Sigmoid colon (tissue), 7 donors: ENCODE data around the gene CTNNBL1. TPM values are rescaled to one million over a fixed set of nuclear protein-coding genes. Genes with fewer than 3 reads are reported as not detected.
A peak's percentile ranks its signal among the peaks of the same experiment; 100 is the strongest.

Experiments used
- DNase-seq: peaks from one replicate; pipeline ENCODE4 v3.0.0-alpha.2; 2019
- H3K27ac ChIP-seq, 4 donors: fragments of 200-600 bp; sonication (generic); one replicate each; pipeline ENCODE4 v1.5.1; 2016 to 2019; ENCODE audit warnings: mild to moderate bottlenecking in 1 of 4
- H3K27me3 ChIP-seq, 3 donors: fragments of 200-600 bp; sonication (generic); one replicate each; pipeline ENCODE4 v1.5.1; 2019; ENCODE audit warnings: mild to moderate bottlenecking in 1 of 3
- H3K36me3 ChIP-seq, 4 donors: fragments of 200-600 bp; sonication (generic); one replicate each; pipeline ENCODE4 v1.5.1; 2016 to 2019
- H3K4me1 ChIP-seq, 4 donors: fragments of 200-600 bp; sonication (generic); one replicate each; pipeline ENCODE4 v1.5.1; 2017 to 2019
- H3K4me3 ChIP-seq, 4 donors: fragments of 200-600 bp; sonication (generic); one replicate each; pipeline ENCODE4 v1.5.1; 2017 to 2019; ENCODE audit warnings: mild to moderate bottlenecking in 2 of 4, moderate library complexity in 1 of 4
- H3K9me3 ChIP-seq, 4 donors: fragments of 200-600 bp in 3 of 4; sonication (generic) in 3 of 4; one replicate each; pipeline versions ENCODE4 v1.5.1 to v1.6.1; 2013 to 2019
- CTCF ChIP-seq, 4 experiments: fragments of 450-650 bp in 3 of 4; fragments of 200-600 bp in 1 of 4; IDR thresholded peaks; one replicate each; pipeline ENCODE4 v1.5.1; 2016 to 2019; ENCODE audit warnings: antibody characterized with exemption in 4 of 4, mild to moderate bottlenecking in 3 of 4, moderate library complexity in 2 of 4
- EP300 ChIP-seq, 4 donors: sonication (generic); formaldehyde crosslinking; IDR thresholded peaks; one replicate each; pipeline ENCODE4 v1.6.1; 2017; ENCODE audit warnings: antibody characterized with exemption in 4 of 4
- POLR2A ChIP-seq, 2 donors: fragments of 450-650 bp; IDR thresholded peaks; one replicate each; pipeline ENCODE4 v1.6.1; 2016; ENCODE audit warnings: antibody characterized with exemption in 2 of 2, mild to moderate bottlenecking in 2 of 2, moderate library complexity in 2 of 2
- POLR2AphosphoS5 ChIP-seq, 4 donors: sonication (generic); formaldehyde crosslinking; IDR thresholded peaks; one replicate each; pipeline ENCODE4 v1.6.1; 2017; ENCODE audit warnings: antibody characterized with exemption in 4 of 4
- WGBS, 2 donors: extraction: QIAGEN DNeasy Blood & Tissue Kit; methylation state at CpG; one replicate each; pipeline ENCODE4 v1.1.7; 2013; 5-methylcytosine and 5-hydroxymethylcytosine counted together
- intact Hi-C: fragments of 100-400 bp; cut with DNase I; formaldehyde crosslinking; loops from one replicate; pipeline ENCODE4 v1.15.1; 2023
- polyA plus RNA-seq, 3 donors: library from polyadenylated mRNA; stranded (reverse); fragments of 200-250 nt; gene quantifications; one replicate each; pipeline ENCODE4 v1.2.3, GENCODE V29; 2013
- total RNA-seq, 4 donors: library from RNA; depleted of rRNA; stranded (reverse); fragments of >200 nt; gene quantifications; one replicate each; pipeline ENCODE4 v1.1.0, GENCODE V29; 2016
- donor health status: healthy with polysubstance abuse.
- donor health status: Bipolar disorder and iron deficiency.
- donor health status: healthy.

Gene CTNNBL1, protein sequence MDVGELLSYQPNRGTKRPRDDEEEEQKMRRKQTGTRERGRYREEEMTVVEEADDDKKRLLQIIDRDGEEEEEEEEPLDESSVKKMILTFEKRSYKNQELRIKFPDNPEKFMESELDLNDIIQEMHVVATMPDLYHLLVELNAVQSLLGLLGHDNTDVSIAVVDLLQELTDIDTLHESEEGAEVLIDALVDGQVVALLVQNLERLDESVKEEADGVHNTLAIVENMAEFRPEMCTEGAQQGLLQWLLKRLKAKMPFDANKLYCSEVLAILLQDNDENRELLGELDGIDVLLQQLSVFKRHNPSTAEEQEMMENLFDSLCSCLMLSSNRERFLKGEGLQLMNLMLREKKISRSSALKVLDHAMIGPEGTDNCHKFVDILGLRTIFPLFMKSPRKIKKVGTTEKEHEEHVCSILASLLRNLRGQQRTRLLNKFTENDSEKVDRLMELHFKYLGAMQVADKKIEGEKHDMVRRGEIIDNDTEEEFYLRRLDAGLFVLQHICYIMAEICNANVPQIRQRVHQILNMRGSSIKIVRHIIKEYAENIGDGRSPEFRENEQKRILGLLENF
- total RNA-seq (10 to 100 TPM; 33.0 to 47.9 (median 42.5) TPM), polyA plus RNA-seq (10 to 100 TPM; 27.3 to 34.8 (median 34.2) TPM)

DNA sequence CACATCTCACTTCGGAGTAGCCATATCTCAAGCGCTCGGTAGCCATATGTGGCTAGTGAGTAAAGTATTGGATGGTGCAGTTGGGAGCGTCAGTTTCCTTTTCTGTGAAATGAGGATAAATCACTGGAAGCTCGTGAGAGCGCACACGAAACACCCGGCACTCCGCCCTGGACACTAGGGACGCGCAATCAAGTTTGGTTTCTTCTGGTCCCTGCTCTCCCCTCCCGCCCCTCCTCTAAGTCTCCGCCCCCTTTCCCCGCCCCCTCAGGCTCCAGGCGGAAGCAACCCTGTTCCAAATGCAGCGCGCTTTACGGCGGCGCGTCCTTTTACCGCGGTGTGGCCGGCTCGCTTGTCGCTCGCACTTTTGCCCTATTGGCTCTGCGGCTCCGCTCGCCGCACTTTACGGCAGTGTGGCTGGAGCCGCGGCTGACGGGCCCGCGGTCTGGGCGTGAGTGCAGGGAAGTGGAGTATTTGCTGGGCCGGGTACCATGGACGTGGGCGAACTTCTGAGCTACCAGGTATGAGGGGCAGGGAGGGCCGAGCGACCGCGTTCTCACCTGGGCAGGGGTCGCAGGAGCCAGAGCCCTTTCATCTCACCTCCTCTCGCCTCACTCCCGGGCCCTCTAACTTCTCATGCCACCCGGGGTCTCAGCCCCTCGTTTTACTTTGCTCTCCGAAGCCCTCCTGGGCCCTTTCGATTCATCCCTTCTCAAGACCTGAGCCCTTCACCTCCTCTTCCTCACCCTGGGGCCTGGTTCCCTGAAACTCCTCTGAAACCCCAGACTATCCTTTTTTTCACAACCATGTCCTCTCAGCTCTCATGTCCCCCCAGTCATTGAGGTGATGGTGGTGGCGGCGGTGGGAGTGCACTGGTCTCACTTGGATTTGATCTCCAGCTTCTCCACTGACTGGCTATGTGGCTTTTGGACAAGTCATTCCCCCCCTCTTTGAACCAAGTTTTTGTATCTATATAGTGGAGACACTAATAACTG is at the start of gene CTNNBL1:
CTNNBL1 (plus strand) TSS at position 396 of the 992 bp plus-strand sequence; CDS start at position 489, 93 bp downstream.
- 1% methylated on average over 54 of the region's 54 CpGs for WGBS, 2 donors
- intact Hi-C loops: loop anchor here (5.0 kb wide), 2 partner anchors 298 to 338 kb away; partner anchors contain the start of genes RPRD1B and TTI1
- H3K4me3 ChIP-seq: peak within 1 kb of the TSS; percentile 64 to 92 (median 74)
- peaks cover 0 to 30% (median 18%) of the 10 kb centered on the region in 4 donors for H3K4me1 ChIP-seq
- H3K27me3 ChIP-seq: peaks cover 0 to 4% (median 0%) of the 10 kb centered on the region in 3 donors
- H3K36me3 ChIP-seq: no peaks in the 10 kb centered on the region
- peak; percentile 46 to 65 for TF ChIP-seq POLR2A (IDR thresholded peaks at IDR 0.05)
- TF ChIP-seq POLR2AphosphoS5 (IDR thresholded peaks at IDR 0.05): peak; percentile 85 to 93 (median 92)
- no peak for TF ChIP-seq CTCF (IDR thresholded peaks at IDR 0.05)
- TF ChIP-seq EP300 (IDR thresholded peaks at IDR 0.05): peak in 1 of 4 donors; percentile 35
- peak within 1 kb of the TSS; percentile 41 to 77 (median 73) for H3K27ac ChIP-seq
- no peaks in the 10 kb centered on the region for H3K9me3 ChIP-seq
- DNase-seq: peak; percentile 98

DNA sequence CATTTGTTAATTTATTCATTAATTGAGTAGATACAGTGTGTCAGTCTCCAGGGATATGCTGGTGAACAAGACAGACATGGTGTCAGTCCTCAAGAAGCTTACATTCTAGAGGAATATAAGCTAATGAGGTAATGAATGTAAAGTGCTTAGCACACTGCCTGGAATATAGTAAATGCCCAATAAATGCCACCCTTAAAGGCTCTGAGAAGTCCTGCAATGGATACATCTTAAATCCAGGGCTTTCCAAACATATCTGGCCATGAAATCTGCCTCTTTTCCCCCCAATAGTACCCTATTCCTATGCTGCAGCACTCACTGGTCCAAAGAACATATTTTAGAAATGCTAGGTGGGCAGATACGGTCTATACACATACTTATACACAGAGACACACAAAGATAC is 49.2 kb upstream of the CTNNBL1 start:
- H3K27ac ChIP-seq: no peak overlapping the region
- WGBS, 2 donors: 79 to 92% methylated on average over 1 of the region's 1 CpG
- peaks cover 0 to 34% (median 6%) of the 10 kb centered on the region in 3 donors for H3K27me3 ChIP-seq

DNA sequence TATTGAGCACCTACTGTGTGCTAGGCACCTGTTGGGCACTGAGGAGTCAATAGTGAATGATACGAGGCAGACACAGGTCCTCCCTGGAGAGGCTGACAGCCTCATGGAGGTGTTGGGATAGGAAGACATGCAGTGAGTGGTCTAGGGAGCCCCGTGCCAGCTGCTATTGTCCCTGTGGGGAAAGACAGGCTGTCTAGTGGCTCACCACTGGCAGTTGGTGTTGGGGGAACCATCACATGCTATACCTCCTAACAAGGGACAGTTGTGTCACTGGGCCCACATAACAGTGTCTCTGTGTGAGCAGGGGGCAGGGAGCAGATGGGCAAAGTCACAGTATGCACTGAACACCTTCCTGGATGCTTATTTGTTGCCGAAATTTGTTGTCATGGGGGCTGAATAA is 45.9 kb upstream of the CTNNBL1 start:
- no peaks in the 10 kb centered on the region for H3K36me3 ChIP-seq
- no peak overlapping the region for H3K27ac ChIP-seq
- H3K4me1 ChIP-seq: no peaks in the 10 kb centered on the region
- H3K27me3 ChIP-seq: peaks cover 0 to 16% (median 0%) of the 10 kb centered on the region in 3 donors
- H3K4me3 ChIP-seq: no peak overlapping the region
- no peaks in the 10 kb centered on the region for H3K9me3 ChIP-seq
- 63 to 81% methylated on average over 3 of the region's 3 CpGs for WGBS, 2 donors
- DNase-seq: no peak
- no peak for TF ChIP-seq POLR2AphosphoS5 (IDR thresholded peaks at IDR 0.05)
- no peak for TF ChIP-seq EP300 (IDR thresholded peaks at IDR 0.05)
- no peak for TF ChIP-seq CTCF (IDR thresholded peaks at IDR 0.05)
- no peak for TF ChIP-seq POLR2A (IDR thresholded peaks at IDR 0.05)
- intact Hi-C loops: no loop called here

More for the DNA sequence above, 49.2 kb upstream of the CTNNBL1 start:
- Histone ChIP-seq H3K4me1 (no peaks in the 10 kb centered on the region), H3K4me3 (no peak overlapping the region), H3K36me3 (no peaks in the 10 kb centered on the region), H3K9me3 (no peaks in the 10 kb centered on the region)
- no peak for DNase-seq
- intact Hi-C loops: no loop called here
- TF ChIP-seq EP300 (IDR thresholded peaks at IDR 0.05) (no peak), POLR2A (IDR thresholded peaks at IDR 0.05) (no peak), POLR2AphosphoS5 (IDR thresholded peaks at IDR 0.05) (no peak), CTCF (IDR thresholded peaks at IDR 0.05) (no peak)

DNA sequence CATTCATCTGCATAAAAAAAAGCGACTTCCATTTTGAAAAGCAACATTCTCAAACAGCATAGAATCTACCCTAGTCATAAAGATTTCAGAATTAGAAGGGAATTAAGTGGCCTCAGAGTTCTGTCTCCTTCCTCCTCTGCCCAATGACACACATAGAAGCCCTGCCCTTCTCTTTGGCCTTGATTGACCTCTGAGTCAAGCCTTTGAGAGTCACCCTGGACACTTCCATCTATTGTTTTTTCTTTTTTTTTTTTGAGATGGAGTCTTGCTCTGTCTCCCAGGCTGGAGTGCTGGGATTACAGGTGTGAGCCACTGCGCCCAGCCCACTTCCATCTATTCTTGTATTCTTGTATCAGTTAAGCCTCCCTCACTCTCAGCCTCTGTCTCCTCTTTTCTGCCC is 44.8 kb upstream of the CTNNBL1 start:
- Histone ChIP-seq H3K4me1 (no peaks in the 10 kb centered on the region), H3K9me3 (no peaks in the 10 kb centered on the region), H3K27me3 (peaks cover 0 to 8% (median 0%) of the 10 kb centered on the region in 3 donors), H3K36me3 (no peaks in the 10 kb centered on the region), H3K4me3 (no peak overlapping the region), H3K27ac (no peak overlapping the region)
- no peak for DNase-seq
- WGBS, 2 donors: 71 to 73% methylated on average over 2 of the region's 2 CpGs
- no peak for TF ChIP-seq EP300 (IDR thresholded peaks at IDR 0.05)
- no peak for TF ChIP-seq POLR2AphosphoS5 (IDR thresholded peaks at IDR 0.05)
- no peak for TF ChIP-seq POLR2A (IDR thresholded peaks at IDR 0.05)
- TF ChIP-seq CTCF (IDR thresholded peaks at IDR 0.05): no peak
- intact Hi-C loops: no loop called here
